Middle frontal gyrus (tissue), 1 donor: ENCODE results near the gene SHKBP1.

ENCODE experiments used
- DNase-seq: peaks from one replicate; pipeline ENCODE4 v3.0.0-alpha.2; 2015; ENCODE audit warnings: low spot score; ENCODE audit errors: extremely low spot score

SHKBP1 gene

GRCh38 chr19:40630571-40631160, 54.0 kb downstream of the SHKBP1 start:
- DNase-seq, result no peak

GRCh38 chr19:40632311-40633036, 55.8 kb downstream of the SHKBP1 start:
- no peak for DNase-seq

- no peak for DNase-seq
These were observed 56.5 kb downstream of the SHKBP1 start for GRCh38 chr19:40633207-40633606.

- no peak for DNase-seq
These were observed 61.7 kb downstream of the SHKBP1 start for GRCh38 chr19:40638327-40638726.

GRCh38 chr19:40639638-40639982, 62.9 kb downstream of the SHKBP1 start:
- DNase-seq, result no peak

GRCh38 chr19:40640744-40641143, 64.1 kb downstream of the SHKBP1 start:
- no peak for DNase-seq
